Non-pigmented ciliary epithelial cell (primary cell): ENCODE measurements around the gene SENP3.

Source experiments
- DNase-seq: peaks from one replicate; pipeline ENCODE4 v3.0.0-alpha.2; 2010; ENCODE audit warnings: low read depth

SENP3 gene

GRCh38 chr17:7561589-7562207, at the start of gene SENP3:
Gene SENP3, plus strand, starts transcription at chr17:7561919. Its CDS starts 1,158 bp downstream, at chr17:7563077.
- DNase-seq: no peak

GRCh38 chr17:7512105-7512504, 49.6 kb upstream of the SENP3 start:
- DNase-seq: no peak

- DNase-seq: no peak
Observed at GRCh38 chr17:7512824-7513540, 48.7 kb upstream of the SENP3 start.

- DNase-seq: no peak
Observed at GRCh38 chr17:7513850-7514419, 47.8 kb upstream of the SENP3 start.

- no peak for DNase-seq
Observed at GRCh38 chr17:7515911-7516610, 45.7 kb upstream of the SENP3 start.

- DNase-seq: no peak
Observed at GRCh38 chr17:7523033-7523432, 38.7 kb upstream of the SENP3 start.

GRCh38 chr17:7528842-7529241, 32.9 kb upstream of the SENP3 start:
- no peak for DNase-seq

- DNase-seq: no peak
Observed at GRCh38 chr17:7530023-7530900, 31.5 kb upstream of the SENP3 start.

- no peak for DNase-seq
Observed at GRCh38 chr17:7538050-7538449, 23.7 kb upstream of the SENP3 start.

GRCh38 chr17:7538891-7539545, 22.7 kb upstream of the SENP3 start:
- no peak for DNase-seq

- DNase-seq: no peak
Observed at GRCh38 chr17:7541074-7541621, 20.6 kb upstream of the SENP3 start.

GRCh38 chr17:7544911-7545310, 16.8 kb upstream of the SENP3 start:
- DNase-seq: no peak

- DNase-seq: no peak
Observed at GRCh38 chr17:7548585-7549400, 12.9 kb upstream of the SENP3 start, which contains the start of gene TNFSF12. Gene TNFSF12, plus strand, starts transcription at chr17:7549058. Its CDS starts 96 bp downstream, at chr17:7549154.

GRCh38 chr17:7549401-7550055, 12.2 kb upstream of the SENP3 start:
- DNase-seq: no peak

GRCh38 chr17:7550344-7550743, 11.4 kb upstream of the SENP3 start:
- DNase-seq: no peak

GRCh38 chr17:7551396-7551795, 10.3 kb upstream of the SENP3 start:
- no peak for DNase-seq

- no peak for DNase-seq
Observed at GRCh38 chr17:7552621-7553051, 9.1 kb upstream of the SENP3 start.

- no peak for DNase-seq
Observed at GRCh38 chr17:7553356-7553755, 8.4 kb upstream of the SENP3 start.

- DNase-seq: no peak
Observed at GRCh38 chr17:7555320-7555948, 6.3 kb upstream of the SENP3 start.
